Ishikawa (cell line): Measurements from ENCODE around the gene CIPC.

Source experiments
- CEBPB ChIP-seq: IDR thresholded peaks from 2 replicates; pipeline ENCODE4 v1.6.1; 2012
- CREB1 ChIP-seq: IDR thresholded peaks from 2 replicates; pipeline ENCODE4 v1.6.1; 2012; ENCODE audit warnings: low read depth
- EGR1 ChIP-seq: IDR thresholded peaks from 2 replicates; pipeline ENCODE4 v1.6.1; 2012
- EP300 ChIP-seq: IDR thresholded peaks from 2 replicates; pipeline ENCODE4 v1.6.1; 2012; ENCODE audit warnings: borderline replicate concordance
- FOXM1 ChIP-seq: IDR thresholded peaks from 2 replicates; pipeline ENCODE4 v1.6.1; 2012; ENCODE audit warnings: low read depth, borderline replicate concordance
- MAX ChIP-seq: IDR thresholded peaks from 2 replicates; pipeline ENCODE4 v1.6.1; 2012
- NFIC ChIP-seq: IDR thresholded peaks from 2 replicates; pipeline ENCODE4 v1.6.1; 2012
- RAD21 ChIP-seq: IDR thresholded peaks from 2 replicates; pipeline ENCODE4 v1.6.1; 2012; ENCODE audit warnings: low read depth
- REST ChIP-seq: IDR thresholded peaks from 2 replicates; pipeline ENCODE4 v1.6.1; 2012; ENCODE audit warnings: low read depth, mild to moderate bottlenecking
- TAF1 ChIP-seq: IDR thresholded peaks from 2 replicates; pipeline ENCODE4 v1.6.1; 2012; ENCODE audit warnings: low read depth, mild to moderate bottlenecking
- TCF12 ChIP-seq: IDR thresholded peaks from 2 replicates; pipeline ENCODE4 v1.6.1; 2012; ENCODE audit warnings: low read depth
- TEAD4 ChIP-seq: IDR thresholded peaks from 2 replicates; pipeline ENCODE4 v1.6.1; 2012
- USF1 ChIP-seq: IDR thresholded peaks from 2 replicates; pipeline ENCODE4 v1.6.1; 2012
- YY1 ChIP-seq: IDR thresholded peaks from 2 replicates; pipeline ENCODE4 v1.6.1; 2012; ENCODE audit warnings: low read depth
- ZBTB7A ChIP-seq: IDR thresholded peaks from 2 replicates; pipeline ENCODE4 v1.6.1; 2012; ENCODE audit warnings: low read depth

CIPC gene

GRCh38 chr14:77157740-77158139 lies 59.7 kb downstream of the CIPC start:
- TF ChIP-seq TEAD4 (no peak), REST (no peak), CREB1 (no peak)

GRCh38 chr14:77158175-77158881 lies 60.3 kb downstream of the CIPC start:
- TF ChIP-seq ZBTB7A (no peak), MAX (no peak), EP300 (no peak), USF1 (no peak), CREB1 (no peak), NFIC (no peak), TCF12 (no peak), RAD21 (no peak), TEAD4 (no peak), FOXM1 (no peak), YY1 (no peak), TAF1 (no peak), CEBPB (no peak), REST (no peak), EGR1 (no peak)

- TF ChIP-seq REST (no peak), NFIC (no peak), TCF12 (no peak), YY1 (no peak), EP300 (no peak), FOXM1 (no peak), CREB1 (no peak), TAF1 (no peak), MAX (no peak)
These were observed 60.8 kb downstream of the CIPC start for GRCh38 chr14:77158882-77159255.

GRCh38 chr14:77161011-77161410 lies 63.0 kb downstream of the CIPC start:
- TF ChIP-seq REST: no peak
- TF ChIP-seq EP300: no peak
- no peak for TF ChIP-seq USF1
- no peak for TF ChIP-seq RAD21
